OCI-LY3 (cell line): ENCODE results near the gene BOD1.

Experiments
- H2AFZ ChIP-seq: fragments of 200-600, 300-600 bp; shearing (Covaris generic); 2 replicates; pipeline ENCODE4 v1.6.0; 2014; ENCODE audit warnings: antibody characterized with exemption, low read depth, low read length
- H3K27ac ChIP-seq: fragments of 200-600, 300-600 bp; sonication (generic); 2 replicates; pipeline ENCODE4 v1.5.1; 2014; ENCODE audit warnings: mild to moderate bottlenecking, low read length, moderate library complexity, mixed read lengths
- H3K27me3 ChIP-seq: fragments of 200-600, 300-600 bp; sonication (generic); 2 replicates; pipeline ENCODE4 v1.6.1; 2014; ENCODE audit warnings: low read depth, low read length, mixed read lengths
- H3K36me3 ChIP-seq: fragments of 200-600, 300-600 bp; sonication (generic); replicated peaks from 2 replicates; pipeline ENCODE3; 2014; ENCODE audit warnings: low read depth, low read length, mixed read lengths
- H3K4me1 ChIP-seq: fragments of 300-600, 200-600 bp; sonication (generic); 2 replicates; pipeline ENCODE4 v1.6.1; 2014; ENCODE audit warnings: low read length, mixed read lengths
- H3K4me2 ChIP-seq: fragments of 200-600, 300-600 bp; sonication (generic); 2 replicates; pipeline ENCODE4 v1.6.1; 2014; ENCODE audit warnings: low read length, mixed read lengths
- H3K4me3 ChIP-seq: fragments of 300-600, 200-600 bp; sonication (generic); 2 replicates; pipeline ENCODE4 v1.5.1; 2014; ENCODE audit warnings: antibody characterized with exemption, mild to moderate bottlenecking, low read length, moderate library complexity
- H3K79me2 ChIP-seq: fragments of 300-600, 200-600 bp; shearing (Covaris generic); 2 replicates; pipeline ENCODE4 v1.6.1; 2014; ENCODE audit warnings: mild to moderate bottlenecking, low read length, mixed read lengths
- H3K9ac ChIP-seq: fragments of 300-600, 200-600 bp; shearing (Covaris generic); 2 replicates; pipeline ENCODE4 v1.6.0; 2014; ENCODE audit warnings: mild to moderate bottlenecking, low read length, moderate library complexity
- H3K9me3 ChIP-seq: fragments of 200-600, 300-600 bp; shearing (Covaris generic); 2 replicates; pipeline ENCODE4 v1.6.1; 2014; ENCODE audit warnings: low read length, mixed read lengths; ENCODE audit not compliant: insufficient read depth
- H4K20me1 ChIP-seq: fragments of 200-600, 300-600 bp; sonication (generic); 2 replicates; pipeline ENCODE4 v1.6.1; 2016; ENCODE audit warnings: low read length, mixed read lengths; ENCODE audit not compliant: insufficient read depth
- CTCF ChIP-seq: fragments of 200-600, 300-600 bp; sonication (generic); IDR thresholded peaks from 2 replicates; pipeline ENCODE4 v1.5.1; 2014; ENCODE audit warnings: antibody characterized with exemption, low read length, low read depth
- EZH2phosphoT487 ChIP-seq: fragments of 200-600 bp; shearing (Covaris generic); IDR thresholded peaks from 2 replicates; pipeline ENCODE4 v1.6.1; 2018; ENCODE audit warnings: antibody characterized with exemption, mixed run types, low read depth

BOD1 gene

GRCh38 chr5:173662581-173663351 is 46.3 kb upstream of the BOD1 start:
- Histone ChIP-seq H3K27ac (no peak overlapping the region), H3K4me3 (no peak overlapping the region)

GRCh38 chr5:173660481-173661280 is 44.2 kb upstream of the BOD1 start:
- no peaks in the 10 kb centered on the region for H3K9me3 ChIP-seq
- H3K9ac ChIP-seq, result no peak overlapping the region
- no peaks in the 10 kb centered on the region for H3K79me2 ChIP-seq
- TF ChIP-seq EZH2phosphoT487 (no peak), CTCF (no peak)
- H4K20me1 ChIP-seq, result no peaks in the 10 kb centered on the region
- no peaks in the 10 kb centered on the region for H3K27me3 ChIP-seq
- H3K36me3 ChIP-seq, result no peaks in the 10 kb centered on the region
- H3K27ac ChIP-seq, result no peak overlapping the region
- no peak overlapping the region for H2AFZ ChIP-seq
- H3K4me3 ChIP-seq, result no peak overlapping the region
- H3K4me1 ChIP-seq, result peaks cover 10% of the 10 kb centered on the region
- H3K4me2 ChIP-seq, result no peak overlapping the region

More at GRCh38 chr5:173662581-173663351, 46.3 kb upstream of the BOD1 start:
- H2AFZ ChIP-seq, result 0 out of 2 replicates have a peak overlapping the region, but pooled peaks have one; percentile 6
- TF ChIP-seq CTCF (no peak), EZH2phosphoT487 (no peak)
- no peaks in the 10 kb centered on the region for H3K9me3 ChIP-seq
- no peaks in the 10 kb centered on the region for H4K20me1 ChIP-seq
- H3K27me3 ChIP-seq, result no peaks in the 10 kb centered on the region
- no peaks in the 10 kb centered on the region for H3K36me3 ChIP-seq
- H3K9ac ChIP-seq, result no peak overlapping the region
- H3K79me2 ChIP-seq, result no peaks in the 10 kb centered on the region
- H3K4me2 ChIP-seq, result no peak overlapping the region
- peaks cover 10% of the 10 kb centered on the region for H3K4me1 ChIP-seq

GRCh38 chr5:173659423-173659822 is 43.0 kb upstream of the BOD1 start:
- H3K9me3 ChIP-seq, result no peaks in the 10 kb centered on the region
- H3K4me3 ChIP-seq, result no peak overlapping the region
- H3K4me2 ChIP-seq, result no peak overlapping the region
- TF ChIP-seq CTCF, result no peak
- TF ChIP-seq EZH2phosphoT487, result no peak
- H3K79me2 ChIP-seq, result no peaks in the 10 kb centered on the region
- peaks cover 10% of the 10 kb centered on the region for H3K4me1 ChIP-seq
- no peaks in the 10 kb centered on the region for H3K27me3 ChIP-seq
- no peak overlapping the region for H3K27ac ChIP-seq
- H4K20me1 ChIP-seq, result no peaks in the 10 kb centered on the region
- H2AFZ ChIP-seq, result no peak overlapping the region
- H3K36me3 ChIP-seq, result no peaks in the 10 kb centered on the region
- H3K9ac ChIP-seq, result no peak overlapping the region

GRCh38 chr5:173657741-173658356 is 41.4 kb upstream of the BOD1 start:
- Histone ChIP-seq H3K36me3 (no peaks in the 10 kb centered on the region), H3K27me3 (no peaks in the 10 kb centered on the region), H2AFZ (no peak overlapping the region), H4K20me1 (no peaks in the 10 kb centered on the region), H3K79me2 (no peaks in the 10 kb centered on the region), H3K9me3 (no peaks in the 10 kb centered on the region), H3K4me1 (peaks cover 10% of the 10 kb centered on the region), H3K9ac (no peak overlapping the region), H3K4me3 (no peak overlapping the region), H3K4me2 (no peak overlapping the region), H3K27ac (no peak overlapping the region)
- TF ChIP-seq EZH2phosphoT487, result no peak
- no peak for TF ChIP-seq CTCF
